GM19023 (cell line): ENCODE measurements around the gene NSMCE1.

Experiments
- ATAC-seq: cut with Tn5 transposase; IDR thresholded peaks from one replicate; pipeline ENCODE4 v1.9.1; 2021; ENCODE audit warnings: mild to moderate bottlenecking, moderate library complexity; ENCODE audit not compliant: unreplicated experiment

Gene NSMCE1

GRCh38 chr16:27245276-27246172, 23.0 kb downstream of the NSMCE1 start:
- ATAC-seq: no peak

DNA sequence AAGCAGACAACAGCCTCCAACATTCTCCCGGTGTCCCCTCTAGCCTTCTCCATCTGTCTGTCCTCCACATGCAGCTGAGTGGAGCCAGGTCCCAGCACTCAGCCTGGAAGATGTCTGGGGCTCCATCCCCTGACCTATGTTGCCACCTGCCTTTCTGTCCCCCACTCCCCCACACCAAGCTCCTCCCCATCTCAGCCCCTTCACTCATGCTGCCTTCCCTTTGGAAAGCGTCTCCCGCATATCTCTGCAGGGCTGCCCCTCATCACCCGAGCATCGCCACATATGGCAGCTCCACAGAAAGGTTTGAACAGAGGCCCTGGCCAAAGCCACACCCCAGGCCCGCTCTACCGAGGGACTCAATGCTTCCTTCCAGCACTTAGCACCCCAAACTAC, 24.2 kb downstream of the NSMCE1 start:
- ATAC-seq: no peak

DNA sequence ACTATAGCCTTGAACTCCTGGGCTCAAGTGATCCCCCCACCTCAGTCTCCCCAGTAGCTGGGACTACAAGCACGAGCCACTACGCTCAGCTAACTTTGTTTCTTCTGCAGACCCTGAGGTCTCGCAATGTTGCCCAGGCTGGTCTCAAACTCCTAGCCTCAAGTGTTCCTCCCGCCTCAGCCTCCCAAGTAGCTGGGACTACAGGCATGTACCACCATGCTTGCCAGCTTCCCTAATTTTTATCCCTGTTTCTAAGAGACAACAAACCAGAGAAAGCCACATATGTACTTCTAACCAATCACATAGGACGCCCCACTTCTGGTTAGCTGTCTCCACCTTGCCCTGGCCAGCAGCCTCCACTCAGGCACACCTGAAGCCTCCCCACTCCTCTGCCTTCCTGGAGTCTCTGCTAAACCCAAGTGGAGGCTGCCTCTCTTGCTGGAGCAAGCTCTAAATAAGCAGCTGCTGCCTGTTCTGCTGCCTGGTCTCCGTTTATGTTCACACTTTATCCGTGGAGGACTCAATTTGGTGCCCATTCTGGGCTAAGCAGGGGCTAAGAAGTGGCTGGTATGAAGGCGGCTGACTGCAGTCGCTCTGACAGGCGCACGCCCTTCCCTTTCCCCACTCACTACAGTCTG, 24.7 kb downstream of the NSMCE1 start:
- no peak for ATAC-seq

- ATAC-seq: no peak
Measured at GRCh38 chr16:27242868-27243590, 25.5 kb downstream of the NSMCE1 start.

DNA sequence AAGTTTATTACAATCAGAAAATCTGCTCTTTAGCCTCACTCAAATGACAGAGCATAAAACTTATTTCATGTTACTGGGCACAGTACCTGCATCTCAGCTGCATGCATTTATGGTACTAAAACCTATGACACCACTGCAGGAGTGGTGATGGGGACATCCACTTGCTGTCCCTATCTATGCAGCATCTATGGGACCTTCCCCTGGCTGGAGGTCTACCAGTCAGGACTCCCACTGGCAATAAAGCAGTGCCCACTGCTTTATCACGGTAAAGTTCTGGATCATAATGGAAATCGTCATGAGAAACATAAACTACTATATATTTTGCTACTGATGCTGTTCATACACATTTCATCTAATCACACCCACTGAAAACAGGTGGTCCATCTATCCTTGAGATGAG, 26.2 kb downstream of the NSMCE1 start:
- no peak for ATAC-seq

DNA sequence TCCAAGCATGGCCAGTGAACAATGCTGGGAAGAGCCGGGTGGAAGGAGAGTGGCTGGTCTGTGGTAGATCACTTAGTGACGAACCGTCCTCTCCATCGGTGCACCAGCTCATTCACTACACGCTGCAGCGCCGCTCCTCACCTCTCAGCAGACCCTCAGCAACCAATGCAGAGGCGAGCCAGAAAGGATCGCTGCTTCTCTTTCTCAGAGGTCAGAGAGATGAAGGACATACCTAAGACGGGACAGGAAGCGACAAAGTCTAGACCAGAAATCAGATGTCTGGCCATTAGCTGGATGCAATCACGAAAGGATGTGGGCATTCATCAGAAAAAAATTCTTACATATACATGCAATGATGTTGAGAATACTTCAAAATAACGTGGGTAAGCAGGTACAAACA, 26.9 kb downstream of the NSMCE1 start:
- ATAC-seq: no peak

GRCh38 chr16:27240948-27241531, 27.5 kb downstream of the NSMCE1 start:
- ATAC-seq: no peak

- no peak for ATAC-seq
Measured at GRCh38 chr16:27239906-27240655, 28.5 kb downstream of the NSMCE1 start.

DNA sequence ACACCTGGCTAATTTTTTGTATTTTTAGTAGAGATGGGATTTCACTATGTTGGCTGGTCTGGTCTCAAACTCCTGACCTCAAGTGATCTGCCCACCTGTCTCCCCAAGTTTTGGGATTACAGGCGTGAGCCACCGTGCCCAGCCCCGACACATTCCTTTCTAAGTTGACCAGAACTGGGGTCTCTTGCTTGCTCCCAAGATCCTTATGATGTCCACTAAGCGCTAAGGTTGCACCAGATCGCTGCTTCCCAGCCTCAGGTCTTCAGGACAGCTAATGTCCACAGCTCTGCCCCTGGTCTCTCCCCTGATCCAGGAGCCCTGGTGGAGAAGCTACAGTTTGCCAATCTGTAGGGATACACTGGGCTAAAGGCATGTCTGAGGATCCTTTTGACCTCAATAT, 29.5 kb downstream of the NSMCE1 start:
- no peak for ATAC-seq

GRCh38 chr16:27238591-27238990, 30.0 kb downstream of the NSMCE1 start:
- no peak for ATAC-seq

DNA sequence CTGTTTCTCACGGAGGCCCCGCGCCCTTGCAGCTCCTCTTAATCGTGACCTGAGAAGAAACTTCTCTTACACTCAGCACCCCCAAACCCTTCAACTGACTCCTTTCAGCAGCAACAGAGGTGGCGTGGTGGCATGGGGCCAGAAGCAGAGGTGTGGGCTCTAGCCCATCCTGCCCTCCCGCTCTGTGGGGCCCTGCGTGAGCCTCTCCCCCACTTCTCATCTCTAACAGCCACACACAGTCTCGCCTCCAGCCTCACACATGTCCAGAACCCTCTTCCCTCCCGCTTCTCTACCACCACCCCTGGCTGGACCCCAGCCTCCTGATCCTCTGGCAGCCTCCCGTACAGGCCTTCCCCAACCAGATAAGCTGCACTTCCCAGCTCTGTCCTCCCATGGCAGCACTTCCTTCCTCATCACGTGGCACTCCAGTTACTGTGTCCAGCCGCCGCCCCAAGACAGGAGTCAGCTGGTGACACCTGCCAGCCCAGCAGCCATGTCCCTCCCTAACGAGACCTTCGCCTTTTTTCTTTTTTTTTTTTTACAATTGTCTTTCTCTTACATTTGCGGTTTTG, 30.5 kb downstream of the NSMCE1 start:
- peak; percentile 11 for ATAC-seq

DNA sequence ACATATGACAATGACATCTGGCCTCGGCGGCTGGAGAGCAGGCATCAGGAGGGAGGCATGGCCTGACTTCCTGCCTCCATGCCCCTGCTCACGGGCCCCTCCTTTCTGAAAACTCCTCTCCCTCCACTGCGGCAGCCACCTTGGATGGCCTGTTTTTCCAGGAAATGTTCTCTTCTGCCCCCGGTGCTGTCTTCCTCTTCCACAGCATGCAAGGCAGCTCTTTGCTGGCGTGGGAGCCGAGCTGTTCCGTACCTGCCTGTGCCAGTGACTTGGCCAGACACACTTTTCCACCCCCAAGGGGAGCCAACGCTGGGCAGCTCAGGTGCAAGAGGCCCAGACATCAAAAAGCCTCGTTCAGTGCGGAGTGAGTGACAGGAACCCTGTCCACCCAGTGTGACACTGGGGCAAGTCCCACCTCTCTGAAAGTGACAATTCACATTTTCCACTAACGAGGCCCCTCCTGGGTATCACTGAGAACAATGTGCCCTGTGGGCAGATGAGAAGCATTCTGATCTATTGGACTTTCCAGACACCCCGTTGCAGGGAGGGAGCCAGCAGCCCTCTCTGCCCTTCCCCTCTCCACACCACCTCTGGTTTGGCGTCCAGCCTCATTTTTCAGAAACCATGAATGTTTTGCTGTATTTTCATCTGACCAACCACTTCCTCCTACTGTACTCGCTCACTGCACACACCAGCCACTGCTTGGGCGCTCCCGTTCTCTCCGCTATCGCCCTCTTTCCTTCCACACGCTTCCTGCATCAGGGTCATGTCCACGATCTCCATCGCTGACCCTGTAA, 31.2 kb downstream of the NSMCE1 start:
- ATAC-seq: peak; percentile 72

GRCh38 chr16:27236635-27237218, 31.8 kb downstream of the NSMCE1 start:
- no peak for ATAC-seq

GRCh38 chr16:27235938-27236245, 32.7 kb downstream of the NSMCE1 start:
- ATAC-seq: no peak

- ATAC-seq: no peak
Measured at GRCh38 chr16:27235055-27235937, 33.3 kb downstream of the NSMCE1 start.

- ATAC-seq: no peak
Measured at GRCh38 chr16:27234603-27235002, 34.0 kb downstream of the NSMCE1 start.

DNA sequence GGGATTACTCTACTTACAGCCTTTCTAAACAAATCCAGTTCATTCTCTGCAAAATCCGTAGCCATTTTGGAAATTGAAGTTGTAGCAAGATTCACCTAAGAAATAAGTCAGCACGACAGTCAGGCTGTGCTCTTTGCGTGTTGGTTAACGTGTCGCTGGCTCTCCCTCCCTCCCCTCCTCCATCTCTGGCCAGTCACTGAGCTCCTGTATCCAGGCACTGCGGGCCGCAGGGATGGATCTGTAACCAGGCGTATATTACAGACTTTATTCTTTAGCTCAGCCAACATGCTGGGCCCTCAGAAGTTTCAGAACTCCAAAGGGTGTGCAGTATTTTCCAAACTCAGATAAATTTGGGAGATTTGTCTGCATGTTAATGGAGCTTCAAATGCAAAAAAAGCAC, 34.4 kb downstream of the NSMCE1 start:
- ATAC-seq: no peak

GRCh38 chr16:27233731-27234130, 34.8 kb downstream of the NSMCE1 start:
- ATAC-seq: no peak
